ENCODE data around the gene MTUS2.

DNA sequence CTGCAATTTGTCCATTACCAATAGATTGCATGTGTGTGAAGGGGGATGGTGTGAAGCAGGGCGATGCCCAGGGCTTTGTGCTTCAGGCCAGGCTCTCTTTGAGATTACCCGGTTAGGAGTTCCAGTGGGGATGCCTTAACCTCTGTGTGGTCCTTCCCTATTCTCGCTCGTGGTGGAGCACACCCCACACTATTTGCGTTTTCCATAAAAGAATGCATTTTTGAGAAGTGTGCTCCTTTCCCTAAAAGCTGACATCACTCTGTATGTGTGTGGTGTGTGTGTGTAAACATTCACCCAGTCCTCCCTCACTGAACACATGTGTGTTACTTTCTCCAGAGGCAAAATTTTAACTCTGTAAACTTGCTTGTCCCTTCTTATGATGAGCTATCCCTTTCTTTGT, 467.1 kb downstream of the MTUS2 start:
- TF ChIP-seq SUZ12 (IDR thresholded peaks at IDR 0.05; ENCODE audit: extremely low read depth, insufficient read depth, insufficient read length) (no peak), YY1 (IDR thresholded peaks at IDR 0.05; ENCODE audit: insufficient read depth, insufficient read length) (no peak), ZNF274 (IDR thresholded peaks at IDR 0.05; ENCODE audit: low read depth, low read length) (no peak)
